Fibroblast of skin of left biceps (primary cell): ENCODE measurements around the gene CFAP210.
A peak's percentile ranks its signal among the peaks of the same experiment; 100 is the strongest.
"Not testable (repeated sequence)": the region's sequence is repeated elsewhere in the genome, so short reads cannot be mapped to it uniquely, and the experiment has no call there.

ENCODE experiments used
- DNase-seq, 2 experiments: peaks; one replicate each; pipeline ENCODE4 v3.0.0-alpha.2; 2013; ENCODE audit warnings: low read depth in 2 of 2

The CFAP210 gene

DNA sequence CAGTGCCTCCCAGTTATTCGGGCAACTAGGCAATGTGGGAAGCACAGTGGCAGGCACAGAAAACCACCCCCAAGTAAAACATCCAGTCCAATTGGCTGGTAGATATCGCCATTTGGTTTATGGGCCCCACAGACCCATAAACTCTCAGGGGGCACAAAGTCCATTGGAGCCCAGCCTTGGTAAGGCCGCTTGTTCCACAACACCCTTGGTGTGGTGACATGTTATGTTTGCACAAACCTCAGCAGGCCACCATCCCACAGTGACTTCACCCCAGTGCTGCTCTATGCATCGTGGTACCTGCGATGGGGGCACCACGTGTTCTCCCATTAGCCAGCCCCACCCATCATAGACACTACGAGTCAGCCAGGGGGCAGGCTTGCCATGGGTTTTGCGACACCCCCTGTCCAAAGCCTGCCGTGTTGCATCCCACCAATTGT lies 18.6 kb upstream of the CFAP210 start:
- no peak for DNase-seq

DNA sequence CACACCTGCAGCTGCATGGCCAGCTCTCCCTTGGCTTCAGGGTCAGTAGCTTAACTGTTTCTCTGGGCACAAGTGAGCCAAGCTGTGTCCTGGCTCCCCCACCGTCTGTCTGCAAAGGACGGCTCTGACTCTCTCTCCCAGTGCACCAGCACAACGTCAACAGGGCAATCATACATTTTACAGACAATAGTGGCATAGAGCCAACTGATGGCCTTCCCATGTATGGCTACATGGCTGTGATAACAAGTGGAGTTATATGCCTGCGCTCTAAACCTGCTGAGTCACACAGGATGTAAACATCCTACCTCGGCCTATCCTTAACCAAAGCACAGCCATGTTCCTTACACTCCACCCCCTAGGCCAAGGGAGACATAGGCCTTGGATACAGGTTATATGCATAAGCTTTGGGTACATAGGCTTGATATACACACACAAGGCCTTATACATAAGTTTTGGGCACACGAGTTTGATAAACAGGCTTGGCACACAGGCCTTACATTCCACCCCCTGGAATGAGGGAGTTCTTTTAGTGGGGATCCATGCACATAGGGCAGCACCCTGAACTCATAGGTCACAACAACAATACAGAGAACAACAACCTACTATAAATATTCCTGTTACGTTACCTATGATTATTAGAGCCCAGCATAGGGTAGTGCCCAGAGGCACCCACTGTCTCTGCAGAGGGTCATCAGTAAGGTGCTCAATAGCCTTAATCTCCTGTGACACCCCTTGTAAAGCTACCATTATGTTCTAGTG lies 17.7 kb upstream of the CFAP210 start:
- DNase-seq, result no peak

DNA sequence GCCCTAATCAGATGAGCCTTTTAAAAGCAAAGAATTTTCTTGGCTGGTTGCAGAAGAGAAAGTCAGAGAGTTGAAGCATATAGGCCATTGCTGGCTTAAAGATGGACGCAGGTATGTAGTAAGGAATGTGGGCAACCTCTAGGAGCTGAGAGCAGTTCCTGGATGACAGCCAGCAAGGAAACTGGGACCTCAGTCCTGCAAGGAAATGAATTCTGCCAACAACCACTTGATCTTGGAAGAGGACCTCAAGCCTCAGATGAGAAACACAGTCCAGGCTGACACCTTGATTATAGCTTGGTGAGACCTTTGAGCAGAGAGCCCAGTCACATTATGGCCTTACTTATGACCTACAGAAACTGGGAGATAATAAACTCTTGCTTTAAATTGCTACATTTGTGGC lies 15.8 kb upstream of the CFAP210 start:
- DNase-seq, result no peak

DNA sequence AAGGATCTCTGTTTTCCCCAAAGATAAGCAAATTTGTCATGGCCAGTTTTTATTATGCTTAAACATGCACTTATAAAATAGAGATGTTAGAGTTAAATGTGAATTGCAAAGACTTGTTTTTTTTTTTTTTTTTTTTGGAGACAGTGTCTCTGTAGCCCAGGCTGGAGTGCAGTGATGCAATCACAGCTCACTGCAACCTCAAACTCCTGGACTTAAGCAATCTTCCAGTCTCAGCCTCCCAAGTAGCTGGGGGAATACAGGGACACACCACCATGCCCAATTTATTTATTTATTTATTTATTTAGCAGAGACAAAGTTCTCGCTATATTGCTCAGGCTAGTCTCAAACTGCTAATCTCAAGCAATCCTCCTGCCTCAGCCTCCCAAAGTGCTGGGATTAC lies 15.1 kb upstream of the CFAP210 start:
- no peak for DNase-seq

DNA sequence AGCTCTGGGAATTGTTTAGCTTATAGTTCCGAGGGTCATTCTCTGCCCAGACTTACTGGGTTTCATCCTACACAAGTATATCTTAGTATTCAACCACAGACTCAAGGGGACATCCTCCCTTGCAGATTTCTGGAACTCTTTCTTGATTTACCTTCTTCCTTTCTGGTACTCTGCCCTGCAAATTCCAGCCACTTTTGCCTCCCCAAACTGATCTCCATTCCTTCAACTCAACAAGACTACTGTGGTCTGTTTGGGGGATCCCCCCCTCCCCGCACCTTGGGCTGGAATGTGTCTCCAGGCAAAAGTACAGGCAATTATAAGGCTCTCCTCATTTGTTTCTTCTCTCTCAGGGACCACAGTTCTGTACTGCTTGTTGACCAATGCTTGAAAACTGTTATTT lies 13.4 kb upstream of the CFAP210 start:
- DNase-seq, result no peak

DNA sequence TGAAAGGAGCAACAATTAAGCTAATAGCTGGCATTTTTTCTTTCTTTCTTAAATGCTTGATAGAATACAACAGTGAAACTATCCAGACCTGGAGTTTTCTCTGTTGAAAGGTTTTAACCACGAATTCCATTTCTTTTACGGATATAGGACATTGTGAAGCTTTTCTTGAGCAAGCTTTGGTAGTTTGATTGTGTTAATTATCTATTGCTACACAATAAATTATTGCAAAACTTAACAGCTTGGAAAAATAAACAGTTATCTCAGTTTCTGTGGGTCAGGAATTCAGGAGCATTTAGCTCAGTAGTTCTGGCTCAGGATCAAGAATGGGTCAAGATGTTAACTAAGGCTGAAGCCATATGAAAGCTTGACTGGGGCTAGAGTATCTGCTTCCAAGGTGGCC lies 11.7 kb upstream of the CFAP210 start:
- peak; percentile 75 to 78 for DNase-seq

DNA sequence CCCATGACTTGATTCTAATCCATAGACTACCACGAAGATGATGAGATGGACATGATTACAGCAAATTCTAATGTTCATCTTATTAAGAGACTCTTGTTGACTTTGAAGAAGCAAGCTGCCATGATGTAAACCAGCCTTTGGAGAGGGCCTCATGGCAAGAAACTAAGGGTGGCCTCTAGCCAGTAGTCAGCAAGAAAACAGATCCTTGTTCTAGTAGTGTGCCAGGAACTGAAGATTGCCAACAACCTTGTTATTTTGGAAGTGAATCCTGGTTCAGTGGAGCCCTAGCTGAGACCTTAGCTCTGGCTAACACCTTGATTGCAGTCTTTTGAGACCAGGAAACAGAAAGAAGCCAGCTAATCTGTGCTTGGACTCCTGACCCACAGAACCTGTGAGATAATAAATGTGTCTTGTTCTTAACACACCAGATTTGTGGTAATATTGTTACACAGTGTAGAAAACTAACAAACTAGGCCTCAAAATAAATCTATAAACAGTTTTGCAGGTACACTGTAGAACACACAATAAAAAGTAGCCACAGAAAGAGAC lies 10.0 kb upstream of the CFAP210 start:
- DNase-seq, result no peak

DNA sequence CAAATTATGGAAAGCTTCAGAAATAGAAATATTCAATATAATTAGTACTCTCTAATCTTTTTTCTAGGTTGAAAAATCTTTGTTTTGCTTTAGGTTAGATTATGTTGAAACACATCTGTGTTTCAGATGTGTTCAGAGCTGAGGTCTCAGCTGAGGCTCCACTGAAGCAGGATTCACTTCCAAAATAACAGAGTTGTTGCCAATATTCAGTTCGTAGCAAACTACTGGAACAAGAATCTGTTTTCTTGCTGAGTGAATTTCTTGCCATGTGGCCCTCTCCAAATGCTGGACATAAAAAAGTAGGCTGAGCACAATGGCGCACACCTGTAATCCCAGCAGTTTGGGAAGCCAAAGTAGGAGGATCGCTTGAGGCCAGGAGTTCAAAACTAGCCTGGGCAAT lies 8.8 kb upstream of the CFAP210 start:
- no peak for DNase-seq

DNA sequence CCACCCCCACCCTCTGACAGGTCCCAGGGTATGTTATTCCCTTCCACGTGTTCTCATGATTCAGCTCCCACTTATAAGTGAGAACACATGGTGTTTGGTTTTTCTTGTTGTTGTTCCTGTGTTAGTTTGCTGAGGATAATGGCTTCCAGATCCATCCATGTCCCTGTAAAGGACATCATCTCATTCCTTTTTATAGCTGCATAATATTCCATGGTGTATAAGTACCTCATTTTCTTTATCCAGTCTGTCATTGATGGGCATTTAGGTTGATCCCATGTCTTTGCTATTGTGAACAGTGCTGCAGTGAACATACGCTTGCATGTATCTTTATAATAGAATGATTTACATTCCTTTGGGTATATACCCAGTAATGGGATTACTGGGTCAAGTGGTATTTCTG lies 5.0 kb upstream of the CFAP210 start:
- DNase-seq, result not testable (repeated sequence)

DNA sequence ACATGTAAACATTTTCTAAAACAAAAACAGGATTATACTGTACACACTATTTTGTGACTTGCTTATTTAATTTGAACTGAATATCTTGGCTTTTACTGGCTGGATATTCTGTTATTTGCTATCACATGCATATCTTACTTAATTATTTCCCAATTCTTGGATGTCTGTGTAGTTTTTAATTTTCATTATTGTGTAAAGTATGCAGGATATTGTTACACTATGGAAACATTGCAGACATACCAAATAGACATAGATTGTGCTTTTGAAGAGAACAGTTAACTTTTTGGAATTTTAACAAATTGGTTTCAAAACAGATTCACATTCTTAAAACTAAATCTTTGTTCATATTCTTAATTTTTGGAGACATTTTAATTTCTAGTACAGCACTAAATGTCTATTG lies 2.2 kb upstream of the CFAP210 start:
- no peak for DNase-seq

DNA sequence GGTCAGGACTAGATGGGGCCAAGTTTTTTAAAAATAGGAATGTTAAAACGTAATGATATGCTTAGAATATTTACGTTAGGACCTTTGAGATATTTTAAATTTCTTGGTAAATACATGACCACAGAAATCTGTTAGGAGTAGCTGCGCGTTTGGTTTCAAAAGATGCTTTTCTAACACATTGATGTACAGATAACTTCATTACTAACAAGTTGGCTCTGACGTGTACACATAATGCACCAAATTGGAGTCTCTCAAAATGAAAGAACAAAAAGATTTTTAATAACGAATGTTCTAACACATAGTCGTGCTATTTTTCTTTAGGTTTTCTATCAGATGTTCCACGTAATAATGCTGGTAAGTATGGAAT lies 672 bp upstream of the CFAP210 start:
- no peak for DNase-seq

DNA sequence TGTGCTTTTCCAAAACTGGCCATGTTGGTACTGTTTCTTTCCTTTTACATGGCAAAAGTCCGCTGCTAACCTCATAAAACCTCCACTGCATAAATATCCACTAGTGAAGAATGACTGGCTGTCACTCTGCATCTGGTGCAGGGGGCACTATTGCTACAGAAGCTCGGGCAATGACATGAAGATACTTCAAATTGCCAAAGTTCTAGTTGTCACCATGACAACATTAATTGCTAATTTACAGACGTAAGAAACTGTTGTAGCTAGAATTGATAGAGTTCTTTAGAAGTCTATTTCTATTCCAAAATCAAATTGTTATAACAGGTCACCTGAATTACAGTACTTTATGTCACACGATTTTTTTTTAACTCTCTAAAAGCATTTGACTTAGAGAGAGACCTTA lies 845 bp downstream of the CFAP210 start:
- DNase-seq, result no peak

DNA sequence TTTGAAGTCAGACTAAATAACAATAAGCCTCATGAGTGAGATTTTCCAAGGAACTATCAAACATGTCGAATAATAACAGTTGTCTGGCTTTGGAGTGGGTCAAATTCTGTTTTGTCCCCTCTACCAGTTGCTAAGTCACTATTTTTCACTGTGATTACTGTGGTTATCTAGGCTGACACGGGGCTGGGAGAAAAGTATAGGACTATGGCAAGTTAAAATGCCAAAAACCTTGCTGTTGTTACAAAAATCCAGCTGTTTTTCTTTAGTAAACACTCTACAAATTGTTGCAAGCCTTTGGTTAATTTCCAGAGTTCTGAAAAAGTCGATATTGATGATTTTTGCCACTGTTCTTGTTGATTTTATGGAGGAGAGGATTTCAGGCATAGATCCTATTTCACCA lies 1.5 kb downstream of the CFAP210 start:
- DNase-seq, result no peak

DNA sequence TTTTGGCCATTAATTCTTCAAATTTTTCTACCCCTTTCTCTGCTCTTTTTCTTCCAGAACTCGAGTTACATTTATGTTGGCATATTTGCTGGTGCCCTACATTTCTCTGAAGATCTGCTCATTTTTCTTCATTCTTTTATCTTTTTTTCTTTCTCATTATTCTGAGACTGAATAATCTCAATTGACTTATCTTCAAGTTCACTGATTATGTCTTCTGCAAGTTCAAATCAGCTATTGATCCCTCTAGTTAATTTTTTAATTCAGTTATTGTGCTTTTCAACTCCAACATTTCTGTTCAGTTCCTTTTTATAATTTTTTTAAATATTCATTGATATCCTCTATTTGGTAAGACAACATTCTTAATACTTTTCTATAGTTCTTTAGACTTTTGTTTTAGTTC lies 3.2 kb downstream of the CFAP210 start:
- no peak for DNase-seq

DNA sequence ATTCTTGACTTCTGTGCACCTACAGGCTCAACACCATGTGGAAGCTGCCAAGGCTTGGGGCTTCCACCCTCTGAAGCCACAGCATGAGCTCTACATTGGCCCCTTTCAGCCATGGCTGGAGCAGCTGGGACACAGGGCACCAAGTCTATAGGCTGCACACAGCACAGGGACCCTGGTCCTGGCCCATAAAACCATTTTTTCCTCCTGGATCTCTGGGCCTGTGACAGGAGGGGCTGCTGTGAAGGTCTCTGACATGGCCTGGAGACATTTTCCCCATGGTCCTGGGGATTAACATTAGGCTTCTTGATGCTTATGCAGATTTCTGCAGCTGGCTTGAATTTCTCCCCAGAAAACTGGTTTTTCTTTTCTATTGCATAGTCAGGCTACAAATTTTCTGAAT lies 6.3 kb downstream of the CFAP210 start:
- DNase-seq, result not testable (repeated sequence)

DNA sequence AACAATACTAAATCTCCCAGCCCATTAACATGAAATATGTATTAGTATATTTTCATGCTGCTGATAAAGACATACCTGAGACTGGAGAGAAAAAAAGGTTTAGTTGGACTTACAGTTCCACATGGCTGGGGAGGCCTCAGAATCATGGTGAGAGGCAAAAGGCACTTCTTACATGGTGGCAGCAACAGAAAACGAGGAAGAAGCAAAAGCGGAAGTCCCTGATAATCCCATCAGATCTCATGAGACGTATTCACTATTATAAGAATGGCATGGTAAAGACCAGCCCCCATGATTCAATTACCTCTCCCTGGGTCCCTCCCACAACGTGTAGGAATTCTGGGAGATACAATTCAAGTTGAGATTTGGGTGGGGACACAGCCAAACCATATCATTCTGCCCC lies 7.4 kb downstream of the CFAP210 start:
- DNase-seq, result not testable (repeated sequence)

DNA sequence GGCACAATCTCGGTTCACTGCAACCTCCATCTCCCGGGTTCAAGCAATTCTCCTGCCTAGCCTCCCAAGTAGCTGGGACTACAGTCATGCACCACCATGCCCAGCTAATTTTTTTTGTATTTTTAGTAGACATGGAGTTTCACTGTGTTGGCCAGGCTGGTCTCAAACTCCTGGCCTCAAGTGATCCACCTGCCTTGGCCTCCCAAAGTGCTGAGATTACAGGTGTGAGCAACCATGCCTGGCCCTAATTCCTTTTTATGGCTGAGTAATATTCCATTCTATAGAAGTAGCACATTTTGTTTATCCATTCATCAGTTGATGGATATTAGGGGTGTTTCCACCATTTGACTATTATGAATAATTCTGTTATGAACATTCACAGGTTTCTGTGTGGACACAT lies 9.5 kb downstream of the CFAP210 start:
- not testable (repeated sequence) for DNase-seq

DNA sequence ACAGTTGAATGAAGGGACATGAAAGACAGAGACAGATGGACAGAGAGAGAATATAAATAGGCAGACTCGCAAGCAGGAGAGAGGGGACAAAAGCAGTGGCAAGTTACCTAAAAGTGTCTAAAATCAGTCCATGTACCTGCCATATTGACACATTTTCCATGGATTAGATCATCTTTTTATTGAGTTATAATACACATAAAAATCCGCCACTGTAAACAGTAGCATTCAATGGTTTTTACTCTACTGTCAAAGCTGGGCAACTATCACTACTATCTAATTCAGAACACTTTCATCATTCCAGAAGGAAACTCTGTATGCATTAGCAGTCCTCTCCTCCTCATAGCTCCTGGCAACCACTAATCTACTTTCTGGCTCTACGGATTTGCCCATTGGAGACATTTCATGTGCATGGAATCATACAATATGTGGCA lies 10.1 kb downstream of the CFAP210 start:
- DNase-seq, result no peak

DNA sequence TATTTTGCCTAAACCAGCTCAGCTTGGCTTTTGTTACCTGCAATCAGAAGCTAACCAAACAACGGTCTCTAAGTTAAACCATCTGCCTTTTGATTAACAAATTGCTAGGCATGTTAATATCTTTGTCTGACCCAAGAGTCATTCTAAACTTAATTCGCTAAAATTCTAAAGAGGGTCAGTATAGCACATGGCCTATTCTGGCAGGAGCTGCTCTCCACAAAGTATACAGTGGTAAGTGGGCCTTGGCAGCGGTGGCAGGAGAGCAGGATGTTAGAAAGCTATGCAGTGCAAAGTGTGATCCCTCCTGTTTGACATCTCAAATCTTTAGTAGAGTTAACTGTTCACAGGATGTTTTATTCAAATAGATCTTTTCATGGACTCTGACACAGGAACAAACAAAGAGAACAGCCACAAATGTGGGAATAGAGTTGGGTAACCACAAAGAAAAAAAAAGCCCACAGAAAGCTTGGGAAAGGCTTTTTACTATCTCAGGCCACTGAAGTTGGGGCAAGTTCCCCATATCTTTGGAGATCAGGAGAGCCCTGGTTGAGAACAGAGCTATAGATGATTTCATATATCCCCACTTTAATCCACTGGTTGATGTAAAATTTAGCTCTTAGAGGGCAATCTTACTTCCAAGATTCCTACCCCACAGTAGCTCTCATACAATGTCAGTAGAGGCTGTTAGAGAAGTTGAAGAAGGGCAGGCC lies 10.6 kb downstream of the CFAP210 start:
- DNase-seq, result no peak

DNA sequence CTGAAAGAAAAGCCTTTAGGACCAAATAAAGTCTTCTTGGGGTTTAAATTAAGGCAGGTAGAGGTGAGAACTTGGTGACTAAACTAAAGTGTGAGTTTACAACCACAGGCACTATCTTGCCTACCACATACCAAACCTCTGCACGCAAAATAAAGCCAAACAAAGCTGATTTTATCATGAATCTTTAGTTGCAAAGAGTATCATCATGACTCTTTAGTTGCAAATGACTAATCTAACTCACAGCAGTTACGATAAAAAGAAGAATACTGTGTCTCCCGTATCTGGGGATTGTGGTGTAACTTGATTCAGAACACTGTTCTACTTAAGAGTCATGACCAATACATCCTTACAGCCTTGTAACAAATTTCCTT lies 11.2 kb downstream of the CFAP210 start:
- no peak for DNase-seq

DNA sequence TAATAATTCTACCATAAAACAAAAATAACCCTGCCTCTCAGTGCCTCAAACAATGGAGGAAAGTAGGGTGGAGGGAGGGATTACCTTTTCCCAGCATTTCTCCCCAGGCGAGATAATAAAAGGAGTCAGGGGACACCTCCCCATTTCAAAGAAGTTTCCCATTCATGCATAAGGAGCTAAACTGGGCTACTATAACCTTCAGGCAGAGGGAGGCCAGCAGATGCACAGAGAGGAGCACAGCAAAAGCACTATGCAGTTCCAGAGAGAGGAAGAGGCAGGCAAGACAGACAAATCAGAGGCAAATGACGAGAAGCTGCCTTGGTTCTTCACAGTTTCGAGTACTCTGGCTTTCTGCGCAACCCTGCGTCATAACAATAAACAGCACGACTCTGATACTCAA lies 17.4 kb downstream of the CFAP210 start:
- no peak for DNase-seq

DNA sequence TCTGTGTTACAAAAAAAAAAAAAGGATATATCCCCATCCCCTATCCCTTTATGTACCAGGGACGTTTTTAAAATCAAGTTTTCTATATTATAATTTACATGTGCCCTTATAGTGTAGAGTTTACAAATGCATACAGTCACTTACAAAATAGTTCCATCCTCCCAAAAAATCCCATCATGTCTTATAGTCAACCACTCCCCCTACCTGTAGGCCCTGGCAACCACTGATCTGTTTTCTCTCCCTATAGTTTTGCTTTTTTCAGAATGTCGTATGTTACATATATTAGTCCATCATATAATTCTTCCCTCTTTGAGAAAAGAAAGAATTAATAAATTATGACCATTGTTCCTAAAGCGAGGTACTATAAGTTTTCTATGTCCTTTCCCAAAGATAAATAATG lies 17.8 kb downstream of the CFAP210 start:
- DNase-seq, result no peak

DNA sequence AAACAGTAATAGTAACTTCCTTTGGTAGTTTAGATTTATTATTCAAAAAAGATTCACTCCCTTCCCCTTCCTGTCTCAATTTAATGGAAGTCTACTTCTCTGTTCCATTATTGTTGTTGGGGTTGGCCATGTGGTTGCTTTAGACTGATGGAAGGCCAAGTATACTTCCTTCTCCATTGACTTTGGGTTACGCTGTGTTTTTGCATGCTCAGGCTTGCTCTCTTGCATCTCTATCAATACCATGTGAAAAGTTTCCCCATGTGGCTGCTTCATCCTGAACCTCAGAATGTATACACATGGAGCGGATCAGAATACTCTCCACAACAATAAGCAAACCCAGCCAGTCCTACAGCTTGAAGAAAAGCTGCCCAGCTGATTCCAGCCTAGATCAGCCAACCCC lies 20.3 kb downstream of the CFAP210 start:
- no peak for DNase-seq
